PC-9 (cell line): Measurements from ENCODE around the gene FAM174C. TPM values are rescaled to one million over a fixed set of nuclear protein-coding genes. Genes with fewer than 3 reads are reported as not detected.
A peak's percentile ranks its signal among the peaks of the same experiment; 100 is the strongest.

Experiments
- BruUV-seq: library from RNA; stranded (reverse); fragments of 400-500 nt; replicated peaks from 2 replicates; lab custom pipeline; 2021; lab: Mats Ljungman, UMichigan
- CTCF ChIA-PET: fragments of 300-600 bp; sonication (Branson Sonifier 250); formaldehyde crosslinking; loops from one replicate; lab custom pipeline; 2022; ENCODE audit warnings: antibody characterized with exemption; lab: Charles Lee
- POLR2A ChIA-PET: fragments of 300-600 bp; sonication (Branson Sonifier 250); formaldehyde crosslinking; loops from one replicate; lab custom pipeline; 2022; ENCODE audit warnings: antibody characterized with exemption; ENCODE audit not compliant: unreplicated experiment; lab: Charles Lee
- DNase-seq, 2 experiments: peaks; one replicate each; pipeline versions ENCODE4 v3.0.0 to v3.0.0-alpha.2; 2015 to 2022; ENCODE audit warnings: mixed read lengths in 1 of 2
- H2AFZ ChIP-seq: fragments of 200-600 bp; sonication (generic); 2 replicates; pipeline ENCODE4 v1.8.1; 2017; ENCODE audit warnings: antibody characterized with exemption
- H3F3A ChIP-seq: fragments of 200-600 bp; sonication (generic); 2 replicates; pipeline ENCODE4 v1.8.1; 2017; ENCODE audit warnings: antibody characterized with exemption, mild to moderate bottlenecking, low read depth; ENCODE audit not compliant: insufficient read depth
- H3K27ac ChIP-seq: fragments of 200-600 bp; sonication (generic); 2 replicates; pipeline ENCODE4 v1.6.1; 2016; ENCODE audit warnings: mixed run types
- H3K27me3 ChIP-seq: fragments of 200-600 bp; sonication (generic); 2 replicates; pipeline ENCODE4 v1.6.1; 2016; ENCODE audit warnings: low read depth, mixed run types; ENCODE audit not compliant: insufficient read depth
- H3K36me3 ChIP-seq: fragments of 200-600 bp; sonication (generic); 2 replicates; pipeline ENCODE4 v1.6.1; 2016; ENCODE audit warnings: low read depth, mixed run types
- H3K4me1 ChIP-seq: fragments of 200-600 bp; sonication (generic); replicated peaks from 2 replicates; pipeline ENCODE4 v1.6.1; 2016; ENCODE audit warnings: mixed run types; ENCODE audit not compliant: insufficient read depth
- H3K4me2 ChIP-seq: fragments of 200-600 bp; sonication (generic); 2 replicates; pipeline ENCODE4 v1.6.1; 2017; ENCODE audit warnings: mixed run types
- H3K4me3 ChIP-seq: fragments of 200-600 bp; sonication (generic); 2 replicates; pipeline ENCODE4 v1.6.1; 2016; ENCODE audit warnings: mixed run types
- H3K79me2 ChIP-seq: fragments of 200-600 bp; sonication (generic); 2 replicates; pipeline ENCODE4 v1.6.1; 2017; ENCODE audit warnings: low read depth, mixed run types
- H3K9me2 ChIP-seq: fragments of 200-600 bp; sonication (generic); 2 replicates; pipeline ENCODE4 v1.8.1; 2017; ENCODE audit warnings: mild to moderate bottlenecking; ENCODE audit not compliant: insufficient read depth
- H3K9me3 ChIP-seq: fragments of 200-600 bp; sonication (generic); 2 replicates; pipeline ENCODE4 v1.8.1; 2016; ENCODE audit warnings: low read depth; ENCODE audit not compliant: insufficient read depth
- H4K20me1 ChIP-seq: fragments of 200-600 bp; sonication (generic); 2 replicates; pipeline ENCODE4 v1.8.1; 2017; ENCODE audit not compliant: insufficient read depth
- CTCF ChIP-seq: fragments of 200-600 bp; sonication (generic); conservative IDR thresholded peaks from 2 replicates; pipeline ENCODE4 v1.6.1; 2017; ENCODE audit warnings: mixed run types, antibody characterized with exemption, mild to moderate bottlenecking, moderate library complexity
- EZH2 ChIP-seq: fragments of 200-600 bp; sonication (generic); IDR thresholded peaks from 2 replicates; pipeline ENCODE4 v1.8.0; 2017; ENCODE audit warnings: antibody characterized with exemption, low read depth
- intact Hi-C: fragments of 100-400 bp; cut with micrococcal nuclease; formaldehyde crosslinking; loops from one replicate; pipeline ENCODE4 v1.10.0; 2022; ENCODE audit not compliant: unreplicated experiment
- total RNA-seq: library from RNA; stranded (reverse); gene quantifications from 2 replicates; pipeline ENCODE4 v1.2.3, GENCODE V29; 2021

Gene FAM174C
- total RNA-seq, 1 experiment from 2014 or later = 51.8 TPM

GRCh38 chr19:1243768-1244692 is 31.3 kb upstream of the FAM174C start:
- Histone ChIP-seq H3K4me1 (peaks cover 32% of the 10 kb centered on the region), H3K4me2 (peak overlapping the region; percentile 40; the same call in 1 of the 2 replicates)
- BruUV-seq = no TSS peak

GRCh38 chr19:1244693-1245451 is 30.5 kb upstream of the FAM174C start:
- H3K4me2 ChIP-seq = peak overlapping the region; percentile 40; the same call in 1 of the 2 replicates
- TF ChIP-seq EZH2 = no peak
- no peak for TF ChIP-seq CTCF
- peaks cover 32% of the 10 kb centered on the region for H3K4me1 ChIP-seq
- no peaks in the 10 kb centered on the region for H3K9me2 ChIP-seq
- no peak for DNase-seq
- intact Hi-C loops = loop anchor here (5.0 kb wide), 1 partner anchor 63 kb away; no protein-coding TSS in a partner anchor
- CTCF ChIA-PET = interaction anchor here (0.5 to 3.0 kb wide), 6 partner anchors 8 to 582 kb away, joined by 3 to 76 read pairs (median 6); partner anchors contain the start of genes CIRBP and RNF126
- no peak overlapping the region for H3K27ac ChIP-seq
- BruUV-seq = no TSS peak
- no peak overlapping the region for H3K4me3 ChIP-seq
- H3F3A ChIP-seq = peaks cover 24% of the 10 kb centered on the region
- no peaks in the 10 kb centered on the region for H3K36me3 ChIP-seq
- no peaks in the 10 kb centered on the region for H3K27me3 ChIP-seq
- H3K79me2 ChIP-seq = peaks cover 10% of the 10 kb centered on the region
- no peaks in the 10 kb centered on the region for H4K20me1 ChIP-seq
- H3K9me3 ChIP-seq = no peaks in the 10 kb centered on the region
- no peak overlapping the region for H2AFZ ChIP-seq
- POLR2A ChIA-PET = interaction anchor here (0.6 to 1.7 kb wide), 4 partner anchors 8 to 31 kb away, joined by 3 to 23 read pairs (median 7); partner anchors contain the start of gene CIRBP

More at GRCh38 chr19:1243768-1244692, 31.3 kb upstream of the FAM174C start:
- Histone ChIP-seq H2AFZ (no peak overlapping the region), H3K27ac (no peak overlapping the region), H3F3A (peaks cover 32% of the 10 kb centered on the region), H3K4me3 (no peak overlapping the region), H3K9me3 (no peaks in the 10 kb centered on the region), H3K27me3 (no peaks in the 10 kb centered on the region), H4K20me1 (no peaks in the 10 kb centered on the region), H3K36me3 (no peaks in the 10 kb centered on the region), H3K79me2 (peaks cover 9% of the 10 kb centered on the region), H3K9me2 (no peaks in the 10 kb centered on the region)
- peak; percentile 81 for TF ChIP-seq CTCF
- no peak for TF ChIP-seq EZH2
- intact Hi-C loops = no loop called here
- DNase-seq = peak in 1 of 2 experiments; percentile 77
- ChIA-PET CTCF (interaction anchor here (0.5 to 3.0 kb wide), 8 partner anchors 9 to 581 kb away, joined by 3 to 76 read pairs (median 4); partner anchors contain the start of genes CIRBP and RNF126), POLR2A (interaction anchor here (0.6 to 1.7 kb wide), 5 partner anchors 9 to 179 kb away, joined by 3 to 23 read pairs (median 3); partner anchors contain the start of gene CIRBP)
